GM23338 (cell line): ENCODE data around the gene PDIK1L. TPM values are rescaled to one million over a fixed set of nuclear protein-coding genes. Genes with fewer than 3 reads are reported as not detected.

Source experiments
- ATAC-seq: fragments of 200-7000 bp; cut with Tn5 transposase; 3 replicates; pipeline ENCODE4 v1.9.1; 2020
- DNase-seq: peaks from one replicate; pipeline ENCODE4 v3.0.0-alpha.2; 2015; ENCODE audit warnings: low spot score
- H2AFZ ChIP-seq: fragments of 200-600 bp; sonication (generic); 2 replicates; pipeline ENCODE4 v1.8.0; 2016; ENCODE audit warnings: antibody characterized with exemption, mild to moderate bottlenecking, moderate library complexity
- H3F3A ChIP-seq: fragments of 200-600 bp; sonication (generic); replicated peaks from 2 replicates; pipeline ENCODE4 v1.8.0; 2017; ENCODE audit warnings: antibody characterized with exemption, mixed run types, low read depth
- H3K27ac ChIP-seq: fragments of 200-600 bp; sonication (generic); 2 replicates; pipeline ENCODE4 v1.6.1; 2016; ENCODE audit warnings: low read depth
- H3K27me3 ChIP-seq: fragments of 200-600 bp; sonication (generic); 2 replicates; pipeline ENCODE4 v1.8.0; 2016; ENCODE audit warnings: mild to moderate bottlenecking, mixed run types, moderate library complexity; ENCODE audit not compliant: insufficient read depth
- H3K36me3 ChIP-seq: fragments of 200-600 bp; sonication (generic); 2 replicates; pipeline ENCODE4 v1.8.0; 2016; ENCODE audit warnings: mild to moderate bottlenecking; ENCODE audit not compliant: insufficient read depth
- H3K4me1 ChIP-seq: fragments of 200-600 bp; sonication (generic); 2 replicates; pipeline ENCODE4 v1.8.0; 2016; ENCODE audit warnings: mild to moderate bottlenecking, moderate library complexity; ENCODE audit not compliant: insufficient read depth
- H3K4me2 ChIP-seq: fragments of 200-600 bp; sonication (generic); 2 replicates; pipeline ENCODE4 v1.7.1; 2017; ENCODE audit warnings: mixed run types
- H3K4me3 ChIP-seq: fragments of 200-600 bp; sonication (generic); 2 replicates; pipeline ENCODE4 v1.6.1; 2016; ENCODE audit warnings: mixed run types
- H3K79me2 ChIP-seq: fragments of 200-600 bp; sonication (generic); replicated peaks from 2 replicates; pipeline ENCODE4 v1.8.0; 2017; ENCODE audit warnings: mild to moderate bottlenecking; ENCODE audit not compliant: insufficient read depth
- H3K9me2 ChIP-seq: fragments of 200-600 bp; sonication (generic); 2 replicates; pipeline ENCODE4 v1.8.0; 2017; ENCODE audit not compliant: insufficient read depth
- H4K20me1 ChIP-seq: fragments of 200-600 bp; sonication (generic); replicated peaks from 2 replicates; pipeline ENCODE4 v1.8.0; 2017; ENCODE audit warnings: mild to moderate bottlenecking; ENCODE audit not compliant: insufficient read depth
- H3K27ac Mint-ChIP-seq: 2 replicates; pipeline ENCODE4 v1.8.0; 2020; ENCODE audit warnings: inconsistent platforms, mild to moderate bottlenecking, moderate library complexity, mixed read lengths
- H3K27me3 Mint-ChIP-seq: 3 replicates; pipeline ENCODE4 v1.8.0; 2022; ENCODE audit warnings: low read depth, mild to moderate bottlenecking, moderate library complexity, mixed read lengths, inconsistent platforms; ENCODE audit not compliant: insufficient read depth, poor library complexity
- H3K36me3 Mint-ChIP-seq: 3 replicates; pipeline ENCODE4 v1.8.0; 2021; ENCODE audit warnings: low read depth, mild to moderate bottlenecking, inconsistent platforms, moderate library complexity, mixed read lengths
- H3K4me1 Mint-ChIP-seq: 3 replicates; pipeline ENCODE4 v1.8.0; 2020; ENCODE audit warnings: mild to moderate bottlenecking, inconsistent platforms, mixed read lengths
- H3K4me3 Mint-ChIP-seq: 3 replicates; pipeline ENCODE4 v1.8.0; 2021; ENCODE audit warnings: moderate library complexity, mild to moderate bottlenecking, inconsistent platforms, mixed read lengths
- H3K9me3 Mint-ChIP-seq: 3 replicates; pipeline ENCODE4 v1.8.0; 2020; ENCODE audit warnings: moderate library complexity, mild to moderate bottlenecking, inconsistent platforms, mixed read lengths
- CTCF ChIP-seq, 2 experiments: fragments of 200-600 bp in 1 of 2; sonication (generic) in 1 of 2; conservative IDR thresholded peaks; 2 replicates each; pipeline versions ENCODE4 v1.5.1 to v1.6.1; 2016 to 2017; ENCODE audit warnings: antibody characterized with exemption in 2 of 2, low read depth in 2 of 2, mild to moderate bottlenecking in 2 of 2, moderate library complexity in 1 of 2
- EZH2phosphoT487 ChIP-seq: fragments of 200-600 bp; sonication (generic); IDR thresholded peaks from one replicate; pipeline ENCODE4 v1.8.1; 2018; ENCODE audit warnings: antibody characterized with exemption; ENCODE audit not compliant: unreplicated experiment
- STAT1 ChIP-seq: IDR thresholded peaks from one replicate; pipeline ENCODE4 v1.6.1; 2016; ENCODE audit warnings: antibody characterized with exemption; ENCODE audit not compliant: unreplicated experiment
- ZNF114 ChIP-seq: fragments of 250-450 bp; sonication (Bioruptor Pico); IDR thresholded peaks from 2 replicates; pipeline ENCODE4 v1.5.0; 2020; ENCODE audit warnings: mild to moderate bottlenecking, moderate library complexity
- polyA plus RNA-seq: library from polyadenylated mRNA; unstranded; fragments of >200 nt; fragmentation: Nextera tagmentation; extraction: Ambion mirVana; gene quantifications from 2 replicates; pipeline ENCODE4 v1.2.1, GENCODE V29; 2016
- total RNA-seq: library from RNA; depleted of rRNA; stranded (reverse); fragments of >200 nt; shearing (Covaris generic); gene quantifications from 2 replicates; pipeline ENCODE4 v1.2.3, GENCODE V29; 2014
- TF ChIP-seq, protein P1 (sequence below): IDR thresholded peaks from 2 replicates; pipeline ENCODE4 v1.6.1; 2016; ENCODE audit warnings: antibody characterized with exemption
- TF ChIP-seq, protein P2 (sequence below): fragments of 250-450 bp; sonication (Bioruptor Pico); IDR thresholded peaks from 2 replicates; pipeline ENCODE4 v1.5.0; 2020; ENCODE audit warnings: mild to moderate bottlenecking, moderate library complexity

PDIK1L gene
- total and polyA plus RNA-seq, 2 experiments from 2014 or later, result 1.6 to 3.0 TPM

- Histone ChIP-seq H3K9me2 (no peaks in the 10 kb centered on the region), H3K4me3 (peak overlapping the region; percentile 58), H2AFZ (no peak overlapping the region), H3K4me1 (peaks cover 43% of the 10 kb centered on the region), H4K20me1 (peaks cover 5% of the 10 kb centered on the region; the same call in 1 of the 2 replicates), H3F3A (peaks cover 7% of the 10 kb centered on the region; the same call in 1 of the 2 replicates), H3K36me3 (no peaks in the 10 kb centered on the region), H3K79me2 (no peaks in the 10 kb centered on the region), H3K27me3 (peaks cover 98% of the 10 kb centered on the region), H3K4me2 (peak overlapping the region; percentile 89), H3K27ac (no peak overlapping the region)
- no peaks in the 10 kb centered on the region for H3K9me3 Mint-ChIP-seq
- TF ChIP-seq ZNF114 (CRISPR knock-in tag), result no peak
- TF ChIP-seq, protein P1, sequence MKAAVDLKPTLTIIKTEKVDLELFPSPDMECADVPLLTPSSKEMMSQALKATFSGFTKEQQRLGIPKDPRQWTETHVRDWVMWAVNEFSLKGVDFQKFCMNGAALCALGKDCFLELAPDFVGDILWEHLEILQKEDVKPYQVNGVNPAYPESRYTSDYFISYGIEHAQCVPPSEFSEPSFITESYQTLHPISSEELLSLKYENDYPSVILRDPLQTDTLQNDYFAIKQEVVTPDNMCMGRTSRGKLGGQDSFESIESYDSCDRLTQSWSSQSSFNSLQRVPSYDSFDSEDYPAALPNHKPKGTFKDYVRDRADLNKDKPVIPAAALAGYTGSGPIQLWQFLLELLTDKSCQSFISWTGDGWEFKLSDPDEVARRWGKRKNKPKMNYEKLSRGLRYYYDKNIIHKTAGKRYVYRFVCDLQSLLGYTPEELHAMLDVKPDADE, result no peak
- TF ChIP-seq STAT1, result no peak
- no peaks in the 10 kb centered on the region for H3K36me3 Mint-ChIP-seq
- H3K4me1 Mint-ChIP-seq, result peaks cover 59% of the 10 kb centered on the region
- no peak overlapping the region for H3K27ac Mint-ChIP-seq
- DNase-seq (peak; percentile 67), ATAC-seq (peak; percentile 10)
- H3K4me3 Mint-ChIP-seq, result peak overlapping the region; percentile 76
- peaks cover 74% of the 10 kb centered on the region for H3K27me3 Mint-ChIP-seq
These were observed 44.0 kb downstream of the PDIK1L start for GRCh38 chr1:26155370-26156284.

GRCh38 chr1:26156285-26157038, 44.8 kb downstream of the PDIK1L start:
- TF ChIP-seq CTCF (conservative IDR thresholded peaks at IDR 0.05; ENCODE audit: low read depth in 2 of 2), result no peak
- TF ChIP-seq, protein P2, sequence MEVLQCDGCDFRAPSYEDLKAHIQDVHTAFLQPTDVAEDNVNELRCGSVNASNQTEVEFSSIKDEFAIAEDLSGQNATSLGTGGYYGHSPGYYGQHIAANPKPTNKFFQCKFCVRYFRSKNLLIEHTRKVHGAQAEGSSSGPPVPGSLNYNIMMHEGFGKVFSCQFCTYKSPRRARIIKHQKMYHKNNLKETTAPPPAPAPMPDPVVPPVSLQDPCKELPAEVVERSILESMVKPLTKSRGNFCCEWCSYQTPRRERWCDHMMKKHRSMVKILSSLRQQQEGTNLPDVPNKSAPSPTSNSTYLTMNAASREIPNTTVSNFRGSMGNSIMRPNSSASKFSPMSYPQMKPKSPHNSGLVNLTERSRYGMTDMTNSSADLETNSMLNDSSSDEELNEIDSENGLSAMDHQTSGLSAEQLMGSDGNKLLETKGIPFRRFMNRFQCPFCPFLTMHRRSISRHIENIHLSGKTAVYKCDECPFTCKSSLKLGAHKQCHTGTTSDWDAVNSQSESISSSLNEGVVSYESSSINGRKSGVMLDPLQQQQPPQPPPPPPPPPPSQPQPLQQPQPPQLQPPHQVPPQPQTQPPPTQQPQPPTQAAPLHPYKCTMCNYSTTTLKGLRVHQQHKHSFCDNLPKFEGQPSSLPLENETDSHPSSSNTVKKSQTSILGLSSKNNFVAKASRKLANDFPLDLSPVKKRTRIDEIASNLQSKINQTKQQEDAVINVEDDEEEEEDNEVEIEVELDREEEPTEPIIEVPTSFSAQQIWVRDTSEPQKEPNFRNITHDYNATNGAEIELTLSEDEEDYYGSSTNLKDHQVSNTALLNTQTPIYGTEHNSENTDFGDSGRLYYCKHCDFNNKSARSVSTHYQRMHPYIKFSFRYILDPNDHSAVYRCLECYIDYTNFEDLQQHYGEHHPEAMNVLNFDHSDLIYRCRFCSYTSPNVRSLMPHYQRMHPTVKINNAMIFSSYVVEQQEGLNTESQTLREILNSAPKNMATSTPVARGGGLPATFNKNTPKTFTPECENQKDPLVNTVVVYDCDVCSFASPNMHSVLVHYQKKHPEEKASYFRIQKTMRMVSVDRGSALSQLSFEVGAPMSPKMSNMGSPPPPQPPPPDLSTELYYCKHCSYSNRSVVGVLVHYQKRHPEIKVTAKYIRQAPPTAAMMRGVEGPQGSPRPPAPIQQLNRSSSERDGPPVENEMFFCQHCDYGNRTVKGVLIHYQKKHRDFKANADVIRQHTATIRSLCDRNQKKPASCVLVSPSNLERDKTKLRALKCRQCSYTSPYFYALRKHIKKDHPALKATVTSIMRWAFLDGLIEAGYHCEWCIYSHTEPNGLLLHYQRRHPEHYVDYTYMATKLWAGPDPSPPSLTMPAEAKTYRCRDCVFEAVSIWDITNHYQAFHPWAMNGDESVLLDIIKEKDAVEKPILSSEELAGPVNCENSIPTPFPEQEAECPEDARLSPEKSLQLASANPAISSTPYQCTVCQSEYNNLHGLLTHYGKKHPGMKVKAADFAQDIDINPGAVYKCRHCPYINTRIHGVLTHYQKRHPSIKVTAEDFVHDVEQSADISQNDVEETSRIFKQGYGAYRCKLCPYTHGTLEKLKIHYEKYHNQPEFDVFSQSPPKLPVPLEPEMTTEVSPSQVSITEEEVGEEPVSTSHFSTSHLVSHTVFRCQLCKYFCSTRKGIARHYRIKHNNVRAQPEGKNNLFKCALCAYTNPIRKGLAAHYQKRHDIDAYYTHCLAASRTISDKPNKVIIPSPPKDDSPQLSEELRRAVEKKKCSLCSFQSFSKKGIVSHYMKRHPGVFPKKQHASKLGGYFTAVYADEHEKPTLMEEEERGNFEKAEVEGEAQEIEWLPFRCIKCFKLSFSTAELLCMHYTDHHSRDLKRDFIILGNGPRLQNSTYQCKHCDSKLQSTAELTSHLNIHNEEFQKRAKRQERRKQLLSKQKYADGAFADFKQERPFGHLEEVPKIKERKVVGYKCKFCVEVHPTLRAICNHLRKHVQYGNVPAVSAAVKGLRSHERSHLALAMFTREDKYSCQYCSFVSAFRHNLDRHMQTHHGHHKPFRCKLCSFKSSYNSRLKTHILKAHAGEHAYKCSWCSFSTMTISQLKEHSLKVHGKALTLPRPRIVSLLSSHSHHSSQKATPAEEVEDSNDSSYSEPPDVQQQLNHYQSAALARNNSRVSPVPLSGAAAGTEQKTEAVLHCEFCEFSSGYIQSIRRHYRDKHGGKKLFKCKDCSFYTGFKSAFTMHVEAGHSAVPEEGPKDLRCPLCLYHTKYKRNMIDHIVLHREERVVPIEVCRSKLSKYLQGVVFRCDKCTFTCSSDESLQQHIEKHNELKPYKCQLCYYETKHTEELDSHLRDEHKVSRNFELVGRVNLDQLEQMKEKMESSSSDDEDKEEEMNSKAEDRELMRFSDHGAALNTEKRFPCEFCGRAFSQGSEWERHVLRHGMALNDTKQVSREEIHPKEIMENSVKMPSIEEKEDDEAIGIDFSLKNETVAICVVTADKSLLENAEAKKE (CRISPR knock-in tag), result no peak
- TF ChIP-seq EZH2phosphoT487, result no peak
- H3K27ac Mint-ChIP-seq, result no peak overlapping the region
- peak overlapping the region; percentile 89 for H3K4me2 ChIP-seq
- peak overlapping the region; percentile 58 for H3K4me3 ChIP-seq
- no peaks in the 10 kb centered on the region for H3K36me3 ChIP-seq
- no peak overlapping the region for H2AFZ ChIP-seq
- no peaks in the 10 kb centered on the region for H3K9me3 Mint-ChIP-seq
- H3K4me1 ChIP-seq, result peaks cover 50% of the 10 kb centered on the region
- peak overlapping the region; percentile 76 for H3K4me3 Mint-ChIP-seq
- no peaks in the 10 kb centered on the region for H3K36me3 Mint-ChIP-seq
- peaks cover 7% of the 10 kb centered on the region; the same call in 1 of the 2 replicates for H3F3A ChIP-seq
- peaks cover 79% of the 10 kb centered on the region for H3K27me3 Mint-ChIP-seq
- peaks cover 62% of the 10 kb centered on the region for H3K4me1 Mint-ChIP-seq
- no peak overlapping the region for H3K27ac ChIP-seq
- peak; percentile 10 for ATAC-seq
- H4K20me1 ChIP-seq, result peaks cover 5% of the 10 kb centered on the region; the same call in 1 of the 2 replicates
- H3K79me2 ChIP-seq, result no peaks in the 10 kb centered on the region
- H3K9me2 ChIP-seq, result no peaks in the 10 kb centered on the region
- peaks cover 100% of the 10 kb centered on the region for H3K27me3 ChIP-seq
- peak; percentile 82 for DNase-seq
